GM12878 (cell line): ENCODE results near the gene DNAH9. TPM values are rescaled to one million over a fixed set of nuclear protein-coding genes. Genes with fewer than 3 reads are reported as not detected.

ENCODE experiments used
- ATAC-seq: fragments of 200-7000 bp; cut with Tn5 transposase; 3 replicates; pipeline ENCODE4 v1.9.1; 2020; ENCODE audit warnings: mild to moderate bottlenecking, moderate library complexity
- BruUV-seq: library from RNA; stranded (reverse); fragments of 400-500 nt; replicated peaks from 2 replicates; lab custom pipeline; 2021; lab: Mats Ljungman, UMichigan
- CTCF ChIA-PET: fragments of 300-600 bp; sonication (Branson Sonifier 250); formaldehyde crosslinking; extraction: SDS; loops from one replicate; lab custom pipeline; 2021; ENCODE audit warnings: inconsistent platforms; lab: Yijun Ruan, JAX
- POLR2A ChIA-PET: fragments of 350-600 bp; formaldehyde crosslinking; extraction: SDS; loops from one replicate; lab custom pipeline; 2021; ENCODE audit warnings: inconsistent platforms; lab: Charles Lee
- RAD21 ChIA-PET: fragments of 300-600 bp; sonication (Branson Sonifier 250); formaldehyde crosslinking; loops from one replicate; lab custom pipeline; 2023; ENCODE audit warnings: antibody characterized with exemption; ENCODE audit not compliant: unreplicated experiment; lab: Charles Lee
- SMC1A ChIA-PET: fragments of 300-600 bp; sonication (Branson Sonifier 250); formaldehyde crosslinking; loops from one replicate; lab custom pipeline; 2023; ENCODE audit not compliant: unreplicated experiment, uncharacterized antibody; lab: Charles Lee
- DNase-seq: peaks from one replicate; pipeline ENCODE4 v3.0.0-alpha.2; 2011; ENCODE audit warnings: low read depth, low spot score
- FAIRE-seq: peaks from 3 replicates; lab custom pipeline; 2011; peaks lifted over from hg19 to GRCh38; lab: Jason Lieb, UNC
- H2AFZ ChIP-seq: 2 replicates; pipeline ENCODE4 v1.6.0; 2011; ENCODE audit warnings: low read depth, low read length, control low read depth; ENCODE audit not compliant: control insufficient read depth
- H3K27ac ChIP-seq: 2 replicates; pipeline ENCODE4 v1.5.1; 2011; ENCODE audit warnings: control low read depth; ENCODE audit not compliant: control insufficient read depth, insufficient read depth
- H3K27me3 ChIP-seq, 2 experiments: replicated peaks in 1 of 2; 2 replicates each; pipeline versions ENCODE4 v1.6.0 to v1.6.1; 2011; ENCODE audit warnings: low read length in 1 of 2; ENCODE audit not compliant: control insufficient read depth in 2 of 2, insufficient read depth in 2 of 2
- H3K36me3 ChIP-seq, 2 experiments: 2 replicates each; pipeline ENCODE4 v1.5.1; 2011; ENCODE audit warnings: low read length in 1 of 2; ENCODE audit not compliant: control insufficient read depth in 2 of 2, insufficient read depth in 2 of 2
- H3K4me1 ChIP-seq: 2 replicates; pipeline ENCODE4 v1.6.1; 2011; ENCODE audit warnings: mild to moderate bottlenecking, low read length, moderate library complexity, mixed read lengths; ENCODE audit not compliant: control insufficient read depth, insufficient read depth
- H3K4me2 ChIP-seq: 2 replicates; pipeline ENCODE4 v1.6.0; 2011; ENCODE audit warnings: control low read depth; ENCODE audit not compliant: control insufficient read depth, insufficient read depth
- H3K4me3 ChIP-seq: fragments of 200-600 bp; sonication (generic); 2 replicates; pipeline ENCODE4 v1.5.1; 2016
- H3K79me2 ChIP-seq: 2 replicates; pipeline ENCODE4 v1.6.0; 2011; ENCODE audit warnings: low read length; ENCODE audit not compliant: control insufficient read depth, insufficient read depth
- H3K9ac ChIP-seq: 2 replicates; pipeline ENCODE4 v1.8.0; 2011; ENCODE audit warnings: low read length, control low read depth, mixed read lengths; ENCODE audit not compliant: control insufficient read depth, insufficient read depth
- H3K9me3 ChIP-seq: replicated peaks from 3 replicates; pipeline ENCODE4 v1.5.1; 2011; ENCODE audit warnings: mild to moderate bottlenecking, low read length; ENCODE audit not compliant: control insufficient read depth, insufficient read depth
- H4K20me1 ChIP-seq: 2 replicates; pipeline ENCODE4 v1.6.0; 2011; ENCODE audit not compliant: control insufficient read depth, insufficient read depth
- CBX5 ChIP-seq: sonication (generic); IDR thresholded peaks from 2 replicates; pipeline ENCODE4 v1.6.1; 2016; ENCODE audit warnings: low read depth, moderate library complexity, mild to moderate bottlenecking, inconsistent platforms
- EP300 ChIP-seq, 2 experiments: fragments of 150-350 bp in 1 of 2; IDR thresholded peaks; 2 replicates each; pipeline ENCODE4 v1.6.1; 2011 to 2012; ENCODE audit warnings: low read depth in 2 of 2, low read length in 2 of 2, borderline replicate concordance in 1 of 2, improper control_type of control experiment in 1 of 2, inconsistent platforms in 1 of 2; ENCODE audit not compliant: control insufficient read depth in 1 of 2
- HDGF ChIP-seq: fragments of 450-650 bp; IDR thresholded peaks from 2 replicates; pipeline ENCODE4 v1.6.1; 2016; ENCODE audit warnings: antibody characterized with exemption
- KDM1A ChIP-seq: fragments of 200-600 bp; sonication (generic); IDR thresholded peaks from 2 replicates; pipeline ENCODE4 v1.6.1; 2016; ENCODE audit warnings: borderline replicate concordance
- MAX ChIP-seq: IDR thresholded peaks from 2 replicates; pipeline ENCODE4 v1.6.1; 2012; ENCODE audit warnings: low read depth, low read length, improper control_type of control experiment
- MEF2B ChIP-seq: fragments of 450-650 bp; IDR thresholded peaks from 2 replicates; pipeline ENCODE4 v1.6.1; 2018; ENCODE audit warnings: mild to moderate bottlenecking, moderate library complexity; ENCODE audit not compliant: partially characterized antibody, poor library complexity, severe bottlenecking
- POU2F2 ChIP-seq: IDR thresholded peaks from 3 replicates; pipeline ENCODE4 v1.6.1; 2011; ENCODE audit warnings: low read depth, mild to moderate bottlenecking, low read length, borderline replicate concordance
- RUNX3 ChIP-seq: IDR thresholded peaks from 2 replicates; pipeline ENCODE4 v1.6.1; 2012; ENCODE audit warnings: low read length, inconsistent platforms
- USF2 ChIP-seq: IDR thresholded peaks from 2 replicates; pipeline ENCODE4 v1.6.1; 2011; ENCODE audit warnings: low read depth, low read length, improper control_type of control experiment, borderline replicate concordance
- ZBTB4 ChIP-seq: fragments of 450-650 bp; formaldehyde crosslinking; IDR thresholded peaks from 2 replicates; pipeline ENCODE4 v1.4.0; 2022; ENCODE audit warnings: mild to moderate bottlenecking, moderate library complexity
- WGBS: methylation state at CpG from one replicate; pipeline ENCODE4 v1.1.6; 2016; ENCODE audit warnings: low lambda C conversion rate; ENCODE audit not compliant: insufficient replicate concordance, insufficient coverage; ENCODE audit errors: missing lambda C conversion rate; 5-methylcytosine and 5-hydroxymethylcytosine counted together
- in situ Hi-C: fragments of 300-500 bp; cut with MboI; formaldehyde crosslinking; loops from 9 replicates; pipeline ENCODE4 v1.14.3; 2018; ENCODE audit warnings: mixed read lengths
- intact Hi-C: fragments of 100-400 bp; cut with micrococcal nuclease; formaldehyde crosslinking; loops from one replicate; pipeline ENCODE4 v1.14.2; 2022; ENCODE audit not compliant: unreplicated experiment
- polyA plus RNA-seq, 11 experiments: library from polyadenylated mRNA; depleted of rRNA in 4 of 11; unstranded in 6 of 11; stranded (reverse) in 5 of 11; fragments of >200 nt; fragmentation: Nextera tagmentation in 4 of 11; fragmentation: Illumina TruSeq in 1 of 11; extraction: Ambion mirVana in 4 of 11; extraction: Trizol in 1 of 11; gene quantifications; 1 replicate in 1 of 11; 2 replicates in 10 of 11; pipeline versions ENCODE4 v1.2.1 to v1.2.3, GENCODE V29; 2011 to 2016; ENCODE audit warnings: inconsistent platforms in 2 of 11, missing spikeins in 2 of 11, low read depth in 1 of 11
- total RNA-seq, 4 experiments: library from RNA; depleted of rRNA in 3 of 4; stranded (reverse); fragments of >200 nt in 3 of 4; fragmentation: Illumina TruSeq in 1 of 4; extraction: Trizol in 1 of 4; gene quantifications; 2 replicates each; pipeline versions ENCODE4 v1.2.1 to v1.2.3, GENCODE V29; 2013 to 2021

DNAH9 gene
- total and polyA plus RNA-seq, 10 of the 15 experiments (the other 5 are each of a cell fraction or from before 2014, with no cell fraction given): 0.10 to 0.40 (median 0.19) TPM; not detected in 7

GRCh38 chr17:11641521-11642275 lies 43.4 kb downstream of the DNAH9 start:
- Histone ChIP-seq H2AFZ (no peak overlapping the region), H3K4me1 (no peaks in the 10 kb centered on the region), H3K4me3 (no peak overlapping the region), H3K9me3 (no peaks in the 10 kb centered on the region; the same call in 2 of the 3 replicates), H3K27me3 (no peaks in the 10 kb centered on the region), H3K36me3 (no peaks in the 10 kb centered on the region), H3K79me2 (no peaks in the 10 kb centered on the region), H3K4me2 (no peak overlapping the region), H4K20me1 (no peaks in the 10 kb centered on the region), H3K27ac (no peak overlapping the region), H3K9ac (no peak overlapping the region)
- POLR2A ChIA-PET: no interaction called here
- 12% methylated on average over 11 of the region's 11 CpGs for whole genome bisulfite sequencing
- RAD21 ChIA-PET: no interaction called here
- no peak for DNase-seq
- SMC1A ChIA-PET: no interaction called here
- CTCF ChIA-PET: no interaction called here
- intact Hi-C loops (no loop called here), in situ Hi-C loops (loop anchor here (25.0 kb wide), 2 partner anchors 754 to 1004 kb away; no protein-coding TSS in a partner anchor)
- BruUV-seq: no TSS peak
- ATAC-seq: no peak
- TF ChIP-seq ZBTB4 (no peak), USF2 (no peak), KDM1A (no peak), CBX5 (no peak), POU2F2 (no peak), RUNX3 (no peak), EP300 (IDR thresholded peaks at IDR 0.05; ENCODE audit: borderline replicate concordance in 1 of 2, control insufficient read depth in 1 of 2, low read depth in 2 of 2, low read length in 2 of 2) (no peak), MEF2B (no peak), HDGF (no peak), MAX (no peak)
- FAIRE-seq: no peak
